H1 (cell line): ENCODE results near the gene OLA1. TPM values are rescaled to one million over a fixed set of nuclear protein-coding genes. Genes with fewer than 3 reads are reported as not detected.

ENCODE experiments used
- CTCF ChIA-PET: fragments of 300-600 bp; sonication (Branson Sonifier 250); formaldehyde crosslinking; loops from one replicate; lab custom pipeline; 2021; ENCODE audit not compliant: partially characterized antibody; lab: Charles Lee
- POLR2A ChIA-PET: fragments of 300-600 bp; sonication (Branson Sonifier 250); formaldehyde crosslinking; loops from one replicate; lab custom pipeline; 2021; ENCODE audit warnings: inconsistent platforms; ENCODE audit not compliant: partially characterized antibody; lab: Charles Lee
- DNase-seq, 2 experiments: peaks; one replicate each; pipeline versions ENCODE4 v3.0.0 to v3.0.0-alpha.2; 2010 to 2022; ENCODE audit warnings: low spot score in 2 of 2, low read depth in 1 of 2, mixed read lengths in 1 of 2
- FAIRE-seq: peaks from 2 replicates; lab custom pipeline; 2011; peaks lifted over from hg19 to GRCh38; lab: Jason Lieb, UNC
- H2AFZ ChIP-seq: 2 replicates; pipeline ENCODE4 v1.8.1; 2012; ENCODE audit warnings: low read length, inconsistent platforms
- H2AK5ac ChIP-seq: 2 replicates; pipeline ENCODE4 v1.6.1; 2013; ENCODE audit warnings: low read depth, low read length
- H2BK120ac ChIP-seq: replicated peaks from 2 replicates; pipeline ENCODE3; 2013; ENCODE audit warnings: low read depth, low read length, inconsistent platforms
- H2BK12ac ChIP-seq: 2 replicates; pipeline ENCODE4 v1.6.1; 2013; ENCODE audit warnings: low read depth, low read length
- H2BK15ac ChIP-seq: 2 replicates; pipeline ENCODE4 v1.6.1; 2013; ENCODE audit warnings: low read length
- H2BK20ac ChIP-seq: 2 replicates; pipeline ENCODE4 v1.6.1; 2013; ENCODE audit warnings: low read length
- H2BK5ac ChIP-seq: 2 replicates; pipeline ENCODE4 v1.6.1; 2013; ENCODE audit warnings: low read depth, low read length
- H3K14ac ChIP-seq: 2 replicates; pipeline ENCODE4 v1.6.1; 2013; ENCODE audit warnings: inconsistent platforms; ENCODE audit not compliant: insufficient read length
- H3K18ac ChIP-seq: 2 replicates; pipeline ENCODE4 v1.6.1; 2013; ENCODE audit warnings: low read length; ENCODE audit errors: extremely low read depth
- H3K23ac ChIP-seq: 2 replicates; pipeline ENCODE4 v1.6.1; 2013; ENCODE audit warnings: inconsistent platforms; ENCODE audit not compliant: insufficient read length
- H3K23me2 ChIP-seq: 2 replicates; pipeline ENCODE4 v1.6.1; 2013; ENCODE audit warnings: low read depth, low read length
- H3K27ac ChIP-seq: 2 replicates; pipeline ENCODE4 v1.6.1; 2011; ENCODE audit warnings: low read depth, low read length, inconsistent platforms
- H3K27me3 ChIP-seq, 4 experiments: replicated peaks in 1 of 4; 1 replicate in 1 of 4; 2 replicates in 3 of 4; pipeline versions ENCODE4 v1.6.1 to v1.8.1; 2011 to 2013; ENCODE audit warnings: low read length in 3 of 4, mild to moderate bottlenecking in 3 of 4, inconsistent platforms in 2 of 4, mixed read lengths in 2 of 4, moderate library complexity in 1 of 4; ENCODE audit not compliant: control insufficient read depth in 3 of 4, insufficient read depth in 3 of 4; ENCODE audit errors: extremely low read depth in 1 of 4
- H3K36me3 ChIP-seq, 4 experiments: 2 replicates each; pipeline versions ENCODE4 v1.6.1 to v1.8.1; 2011 to 2013; ENCODE audit warnings: mild to moderate bottlenecking in 4 of 4, low read length in 3 of 4, moderate library complexity in 2 of 4, control low read depth in 1 of 4, inconsistent platforms in 1 of 4; ENCODE audit not compliant: insufficient read depth in 4 of 4, control insufficient read depth in 2 of 4
- H3K4ac ChIP-seq: replicated peaks from 2 replicates; pipeline ENCODE3; 2013; ENCODE audit warnings: low read length, low read depth, mixed read lengths, inconsistent platforms; ENCODE audit not compliant: insufficient read length
- H3K4me1 ChIP-seq, 4 experiments: replicated peaks in 1 of 4; 1 replicate in 1 of 4; 2 replicates in 3 of 4; pipeline versions ENCODE4 v1.6.1 to v1.8.1; 2011 to 2013; ENCODE audit warnings: low read length in 3 of 4, inconsistent platforms in 2 of 4, mixed read lengths in 1 of 4; ENCODE audit not compliant: insufficient read depth in 4 of 4, control insufficient read depth in 3 of 4
- H3K4me2 ChIP-seq, 2 experiments: 2 replicates each; pipeline versions ENCODE4 v1.6.1 to v1.8.1; 2011 to 2013; ENCODE audit warnings: low read depth in 2 of 2, low read length in 2 of 2, control low read depth in 1 of 2, inconsistent platforms in 1 of 2, mild to moderate bottlenecking in 1 of 2; ENCODE audit not compliant: insufficient read depth in 1 of 2
- H3K4me3 ChIP-seq, 4 experiments: fragments of 200-600, 300-600 bp in 1 of 4; sonication (generic), shearing (Covaris generic), sonication (Bioruptor Twin) in 1 of 4; 2 replicates each; pipeline versions ENCODE4 v1.5.1 to v1.8.1; 2011 to 2016; ENCODE audit warnings: low read length in 4 of 4, low read depth in 3 of 4, control low read depth in 2 of 4, inconsistent platforms in 2 of 4, mild to moderate bottlenecking in 2 of 4, mixed read lengths in 1 of 4, moderate library complexity in 1 of 4; ENCODE audit not compliant: insufficient read depth in 2 of 4; ENCODE audit errors: extremely low read depth in 1 of 4
- H3K56ac ChIP-seq: replicated peaks from 2 replicates; pipeline ENCODE3; 2013; ENCODE audit warnings: low read depth, mild to moderate bottlenecking, mixed read lengths, low read length, inconsistent platforms; ENCODE audit not compliant: insufficient read length
- H3K79me1 ChIP-seq: 2 replicates; pipeline ENCODE4 v1.6.1; 2013; ENCODE audit warnings: low read depth, low read length, control low read depth
- H3K79me2 ChIP-seq, 2 experiments: 2 replicates each; pipeline versions ENCODE4 v1.6.1 to v1.8.1; 2012 to 2013; ENCODE audit warnings: low read length in 2 of 2, mild to moderate bottlenecking in 2 of 2, inconsistent platforms in 1 of 2; ENCODE audit not compliant: insufficient read depth in 2 of 2, control insufficient read depth in 1 of 2
- H3K9ac ChIP-seq, 4 experiments: replicated peaks in 1 of 4; 1 replicate in 1 of 4; 2 replicates in 3 of 4; pipeline versions ENCODE4 v1.6.1 to v1.8.1; 2011 to 2013; ENCODE audit warnings: low read depth in 3 of 4, low read length in 3 of 4, control low read depth in 2 of 4, mild to moderate bottlenecking in 2 of 4, moderate library complexity in 2 of 4, inconsistent platforms in 1 of 4; ENCODE audit errors: extremely low read depth in 1 of 4
- H3K9me3 ChIP-seq, 2 experiments: 2 replicates each; pipeline versions ENCODE4 v1.6.1 to v1.8.1; 2012 to 2013; ENCODE audit warnings: mild to moderate bottlenecking in 2 of 2, moderate library complexity in 2 of 2, control low read depth in 1 of 2, inconsistent platforms in 1 of 2, low read depth in 1 of 2, low read length in 1 of 2, mixed read lengths in 1 of 2; ENCODE audit not compliant: insufficient read depth in 2 of 2
- H4K20me1 ChIP-seq, 2 experiments: replicated peaks in 1 of 2; 2 replicates each; pipeline versions ENCODE3 to v1.8.1; 2011 to 2013; ENCODE audit warnings: inconsistent platforms in 2 of 2, low read length in 2 of 2, mild to moderate bottlenecking in 1 of 2; ENCODE audit not compliant: insufficient read depth in 2 of 2, control insufficient read depth in 1 of 2
- H4K5ac ChIP-seq: 2 replicates; pipeline ENCODE4 v1.6.1; 2013; ENCODE audit warnings: low read length, low read depth, mixed read lengths, inconsistent platforms; ENCODE audit not compliant: insufficient read length
- H4K8ac ChIP-seq: 2 replicates; pipeline ENCODE4 v1.8.0; 2013; ENCODE audit warnings: mild to moderate bottlenecking, moderate library complexity, low read length, inconsistent platforms; ENCODE audit not compliant: insufficient read depth; ENCODE audit errors: extremely low read depth
- H4K91ac ChIP-seq: replicated peaks from 2 replicates; pipeline ENCODE3; 2013; ENCODE audit warnings: low read length, mixed read lengths, inconsistent platforms; ENCODE audit not compliant: insufficient read length
- BCL11A ChIP-seq, 2 experiments: IDR thresholded peaks; one replicate each; pipeline ENCODE4 v1.6.1; 2011; ENCODE audit warnings: low read depth in 2 of 2, low read length in 2 of 2, mild to moderate bottlenecking in 2 of 2
- SP4 ChIP-seq: IDR thresholded peaks from 2 replicates; pipeline ENCODE4 v1.6.1; 2012; ENCODE audit warnings: low read length, inconsistent platforms
- TEAD4 ChIP-seq: IDR thresholded peaks from 2 replicates; pipeline ENCODE4 v1.6.1; 2012; ENCODE audit warnings: low read depth, low read length, inconsistent platforms, mixed read lengths
- WGBS, 2 experiments: shearing (Covaris generic) in 1 of 2; methylation state at CpG; one replicate each; pipeline versions ENCODE4 v1.1.6 to v1.1.7; 2013 to 2015; ENCODE audit warnings: low lambda C conversion rate in 2 of 2, mixed read lengths in 2 of 2, inconsistent platforms in 1 of 2, low coverage in 1 of 2, missing lambda C conversion rate in 1 of 2; ENCODE audit not compliant: insufficient replicate concordance in 2 of 2, insufficient coverage in 1 of 2, insufficient read length in 1 of 2; ENCODE audit errors: extremely low coverage in 1 of 2, missing lambda C conversion rate in 1 of 2; 5-methylcytosine and 5-hydroxymethylcytosine counted together
- polyA plus RNA-seq, 7 experiments: library from polyadenylated mRNA; depleted of rRNA in 3 of 7; stranded (reverse) in 5 of 7; unstranded in 2 of 7; fragments of >200 nt in 5 of 7; fragments of 200-250 nt in 2 of 7; gene quantifications; 1 replicate in 5 of 7; 2 replicates in 1 of 7; 4 replicates in 1 of 7; pipeline versions ENCODE4 v1.2.1 to v1.2.3, GENCODE V29; 2011 to 2013; ENCODE audit warnings: missing spikeins in 2 of 7, mixed read lengths in 2 of 7
- total RNA-seq: library from RNA; stranded (reverse); fragmentation: NEBNext Ultra II Directional; extraction: Animal tissue kit (Norgen Biotek cat#: 25700); gene quantifications from 2 replicates; pipeline ENCODE4 v1.2.1, GENCODE V29; 2021

Gene OLA1
- total and polyA plus RNA-seq, 2 of the 8 experiments (the other 6 are each of a cell fraction or from before 2014, with no cell fraction given): 39.3 to 158 TPM

- Histone ChIP-seq H4K5ac (no peak overlapping the region), H3K36me3 (no peaks in the 10 kb centered on the region), H3K9me3 (no peaks in the 10 kb centered on the region), H2BK15ac (no peak overlapping the region), H3K27ac (no peak overlapping the region), H3K14ac (no peak overlapping the region), H3K4ac (no peak overlapping the region), H2BK120ac (no peak overlapping the region), H2AFZ (no peak overlapping the region), H3K4me2 (no peak overlapping the region), H3K23ac (no peak overlapping the region), H4K20me1 (no peaks in the 10 kb centered on the region), H3K79me1 (no peaks in the 10 kb centered on the region), H3K18ac (no peak overlapping the region)
- CTCF ChIA-PET: interaction anchor here (1.6 to 2.3 kb wide), 3 partner anchors 14 to 55 kb away, joined by 3 to 9 read pairs (median 4); no protein-coding TSS in a partner anchor
- POLR2A ChIA-PET: no interaction called here
- WGBS, 2 experiments: 82% methylated on average over 2 of the region's 2 CpGs; no CpG with 5 or more reads in 1 of the 2 experiments
- no peak for DNase-seq
- TF ChIP-seq TEAD4 (peak; percentile 88), BCL11A (IDR thresholded peaks at IDR 0.05; ENCODE audit: low read depth in 2 of 2, low read length in 2 of 2) (no peak), SP4 (no peak)
- TF ChIP-seq, all 59 proteins: peak for 1
- no peak overlapping the region for H3K56ac ChIP-seq
- no peaks in the 10 kb centered on the region for H3K27me3 ChIP-seq
- H4K8ac ChIP-seq: no peak overlapping the region
- H3K4me3 ChIP-seq: no peak overlapping the region
- no peak overlapping the region for H3K9ac ChIP-seq
- no peaks in the 10 kb centered on the region for H3K79me2 ChIP-seq
- H2BK20ac ChIP-seq: no peak overlapping the region
- peaks cover 0 to 3% (median 0%) of the 10 kb centered on the region in 4 experiments; a peak in 1 of 7 replicates for H3K4me1 ChIP-seq
- no peak overlapping the region for H2AK5ac ChIP-seq
- no peak overlapping the region for H4K91ac ChIP-seq
- FAIRE-seq: peak; percentile 39
- no peak overlapping the region for H2BK5ac ChIP-seq
- no peaks in the 10 kb centered on the region for H3K23me2 ChIP-seq
- H2BK12ac ChIP-seq: no peak overlapping the region
Observed at GRCh38 chr2:174286172-174286571, 37.8 kb upstream of the OLA1 start.
